IMR-90 (cell line): ENCODE results near the gene MAPRE3. TPM values are rescaled to one million over a fixed set of nuclear protein-coding genes. Genes with fewer than 3 reads are reported as not detected.

ENCODE experiments used
- ATAC-seq: fragments of 200-7000 bp; cut with Tn5 transposase; 2 replicates; pipeline ENCODE4 v1.9.1; 2020; ENCODE audit warnings: low read depth, mild to moderate bottlenecking, moderate library complexity
- BruUV-seq: library from RNA; stranded (reverse); fragments of 400-500 nt; replicated peaks from 2 replicates; lab custom pipeline; 2021; lab: Mats Ljungman, UMichigan
- CTCF ChIA-PET: fragments of 300-600 bp; formaldehyde crosslinking; extraction: SDS; loops from one replicate; lab custom pipeline; 2021; ENCODE audit warnings: antibody characterized with exemption; lab: Yijun Ruan, JAX
- POLR2A ChIA-PET: fragments of 300-600 bp; sonication (Branson Sonifier 250); formaldehyde crosslinking; loops from one replicate; lab custom pipeline; 2022; ENCODE audit warnings: antibody characterized with exemption; ENCODE audit not compliant: unreplicated experiment; lab: Charles Lee
- DNase-seq: peaks from one replicate; pipeline ENCODE4 v3.0.0; 2013
- H2AFZ ChIP-seq: replicated peaks from 2 replicates; pipeline ENCODE3; 2013; ENCODE audit warnings: low read length, mild to moderate bottlenecking; ENCODE audit not compliant: poor library complexity
- H2AK5ac ChIP-seq: 2 replicates; pipeline ENCODE4 v1.6.1; 2013; ENCODE audit warnings: low read depth, low read length, inconsistent platforms
- H2AK9ac ChIP-seq: replicated peaks from 2 replicates; pipeline ENCODE3; 2013; ENCODE audit warnings: mild to moderate bottlenecking, low read depth, low read length, moderate library complexity; ENCODE audit not compliant: poor library complexity
- H2BK120ac ChIP-seq: 2 replicates; pipeline ENCODE4 v1.6.1; 2013; ENCODE audit warnings: low read depth, low read length, inconsistent platforms
- H2BK15ac ChIP-seq: 3 replicates; pipeline ENCODE4 v1.6.1; 2013; ENCODE audit warnings: low read depth, low read length, inconsistent platforms
- H2BK20ac ChIP-seq: 2 replicates; pipeline ENCODE4 v1.6.1; 2013; ENCODE audit warnings: low read depth, mild to moderate bottlenecking, inconsistent platforms, low read length, moderate library complexity
- H2BK5ac ChIP-seq: 2 replicates; pipeline ENCODE4 v1.6.1; 2013; ENCODE audit warnings: mild to moderate bottlenecking, low read depth, low read length, inconsistent platforms; ENCODE audit not compliant: poor library complexity, severe bottlenecking
- H3K14ac ChIP-seq: replicated peaks from 2 replicates; pipeline ENCODE4 v1.6.1; 2013; ENCODE audit warnings: low read depth, low read length, inconsistent platforms
- H3K18ac ChIP-seq: 2 replicates; pipeline ENCODE4 v1.6.1; 2013; ENCODE audit warnings: low read depth, low read length, control low read depth
- H3K23ac ChIP-seq: 2 replicates; pipeline ENCODE4 v1.6.1; 2013; ENCODE audit warnings: low read depth, low read length, inconsistent platforms
- H3K27ac ChIP-seq: 2 replicates; pipeline ENCODE4 v1.5.1; 2013; ENCODE audit warnings: mild to moderate bottlenecking, control low read depth, low read length; ENCODE audit not compliant: insufficient read depth
- H3K27me3 ChIP-seq: 2 replicates; pipeline ENCODE4 v1.6.1; 2013; ENCODE audit warnings: low read length; ENCODE audit not compliant: control insufficient read depth, insufficient read depth
- H3K36me3 ChIP-seq: 2 replicates; pipeline ENCODE4 v1.6.1; 2013; ENCODE audit warnings: low read length, mixed read lengths; ENCODE audit not compliant: control insufficient read depth, insufficient read depth
- H3K4ac ChIP-seq: 2 replicates; pipeline ENCODE4 v1.6.1; 2013; ENCODE audit warnings: low read depth, low read length, inconsistent platforms
- H3K4me1 ChIP-seq: 2 replicates; pipeline ENCODE4 v1.6.1; 2013; ENCODE audit warnings: low read length, mixed read lengths; ENCODE audit not compliant: control insufficient read depth, insufficient read depth
- H3K4me2 ChIP-seq: 2 replicates; pipeline ENCODE4 v1.6.1; 2013; ENCODE audit warnings: low read depth, mild to moderate bottlenecking, control low read depth, low read length, moderate library complexity
- H3K4me3 ChIP-seq: 2 replicates; pipeline ENCODE4 v1.5.1; 2013; ENCODE audit warnings: low read depth, mild to moderate bottlenecking, control low read depth, low read length, moderate library complexity; ENCODE audit not compliant: insufficient read depth
- H3K56ac ChIP-seq: 2 replicates; pipeline ENCODE4 v1.6.1; 2013; ENCODE audit warnings: low read length, inconsistent platforms; ENCODE audit not compliant: insufficient read depth; ENCODE audit errors: extremely low read depth
- H3K79me1 ChIP-seq, 2 experiments: 2 replicates each; pipeline ENCODE4 v1.6.1; 2013; ENCODE audit warnings: low read length in 2 of 2, inconsistent platforms in 1 of 2, low read depth in 1 of 2
- H3K9ac ChIP-seq: 2 replicates; pipeline ENCODE4 v1.6.1; 2013; ENCODE audit warnings: low read depth, low read length, control low read depth
- H3K9me1 ChIP-seq: 2 replicates; pipeline ENCODE4 v1.6.1; 2013; ENCODE audit warnings: low read length, inconsistent platforms; ENCODE audit not compliant: insufficient read depth
- H3K9me3 ChIP-seq: 2 replicates; pipeline ENCODE4 v1.6.1; 2013; ENCODE audit warnings: low read length; ENCODE audit not compliant: control insufficient read depth, insufficient read depth
- H4K20me1 ChIP-seq: 2 replicates; pipeline ENCODE4 v1.6.1; 2013; ENCODE audit warnings: low read length, inconsistent platforms; ENCODE audit not compliant: insufficient read depth
- H4K5ac ChIP-seq: 2 replicates; pipeline ENCODE4 v1.6.1; 2013; ENCODE audit warnings: mild to moderate bottlenecking, low read depth, low read length, control low read depth
- H4K8ac ChIP-seq, 2 experiments: 2 replicates each; pipeline ENCODE4 v1.6.1; 2013; ENCODE audit warnings: low read depth in 2 of 2, low read length in 2 of 2, control low read depth in 1 of 2, inconsistent platforms in 1 of 2
- H4K91ac ChIP-seq: 2 replicates; pipeline ENCODE4 v1.6.1; 2013; ENCODE audit warnings: low read depth, low read length, inconsistent platforms; ENCODE audit not compliant: insufficient read depth
- CHD1 ChIP-seq: IDR thresholded peaks from 2 replicates; pipeline ENCODE4 v1.6.1; 2012; ENCODE audit warnings: low read depth, low read length, improper control_type of control experiment
- FOS ChIP-seq: fragments of 150-350 bp; IDR thresholded peaks from 2 replicates; pipeline ENCODE4 v1.6.1; 2016; ENCODE audit warnings: low read depth, low read length
- MAFK ChIP-seq: IDR thresholded peaks from 2 replicates; pipeline ENCODE4 v1.6.1; 2012; ENCODE audit warnings: low read depth, low read length, improper control_type of control experiment
- MXI1 ChIP-seq: IDR thresholded peaks from 2 replicates; pipeline ENCODE4 v1.6.1; 2012; ENCODE audit warnings: low read depth, mild to moderate bottlenecking, low read length, moderate library complexity, borderline replicate concordance
- POLR2A ChIP-seq: IDR thresholded peaks from 2 replicates; pipeline ENCODE4 v1.6.1; 2012; ENCODE audit warnings: mild to moderate bottlenecking, low read depth, low read length
- RAD21 ChIP-seq: IDR thresholded peaks from 2 replicates; pipeline ENCODE4 v1.6.1; 2012; ENCODE audit warnings: low read length, improper control_type of control experiment
- RFX5 ChIP-seq: IDR thresholded peaks from 2 replicates; pipeline ENCODE4 v1.8.0; 2012; ENCODE audit warnings: low read depth, mild to moderate bottlenecking, low read length, moderate library complexity
- SMC3 ChIP-seq: fragments of 150-350 bp; IDR thresholded peaks from 2 replicates; pipeline ENCODE4 v1.6.1; 2016; ENCODE audit warnings: low read depth, mild to moderate bottlenecking, antibody characterized with exemption, low read length, moderate library complexity
- WGBS, 2 experiments: methylation state at CpG; one replicate each; pipeline versions ENCODE4 v1.1.5 to v1.1.7; 2013; ENCODE audit warnings: missing lambda C conversion rate in 2 of 2; ENCODE audit not compliant: insufficient read length in 1 of 2; ENCODE audit errors: extremely low coverage in 2 of 2; 5-methylcytosine and 5-hydroxymethylcytosine counted together
- dilution Hi-C: fragments of 300-500 bp; cut with HindIII; formaldehyde crosslinking; loops from one replicate; pipeline ENCODE4 v1.14.3; 2018; ENCODE audit warnings: low sequenced_read_pairs; ENCODE audit not compliant: unreplicated experiment
- in situ Hi-C: fragments of 300-500 bp; cut with MboI; formaldehyde crosslinking; loops from 3 replicates; pipeline ENCODE4 v1.14.3; 2019; ENCODE audit warnings: low sequenced_read_pairs, inconsistent platforms, mixed read lengths
- intact Hi-C: fragments of 100-400 bp; cut with micrococcal nuclease; formaldehyde crosslinking; loops from 2 replicates; pipeline ENCODE4 v1.10.0; 2022
- polyA plus RNA-seq, 3 experiments: library from polyadenylated mRNA; depleted of rRNA; stranded (reverse); fragments of >200 nt; gene quantifications; 2 replicates each; pipeline ENCODE4 v1.2.3, GENCODE V29; 2012; ENCODE audit warnings: low replicate concordance in 1 of 3
- total RNA-seq: library from RNA; depleted of rRNA; stranded (reverse); fragments of >200 nt; gene quantifications from 2 replicates; pipeline ENCODE4 v1.2.3, GENCODE V29; 2012
- TF ChIP-seq, protein P1 (sequence below): fragments of 150-350 bp; IDR thresholded peaks from 2 replicates; pipeline ENCODE4 v1.6.1; 2016; ENCODE audit warnings: low read depth, mild to moderate bottlenecking, low read length, moderate library complexity, borderline replicate concordance
- TF ChIP-seq, protein P2 (sequence below): fragments of 150-350 bp; IDR thresholded peaks from 2 replicates; pipeline ENCODE4 v1.6.1; 2017; ENCODE audit warnings: mild to moderate bottlenecking, antibody characterized with exemption, low read length, low read depth
- TF ChIP-seq, protein P3 (sequence below): conservative IDR thresholded peaks from 2 replicates; pipeline ENCODE4 v1.5.1; 2012; ENCODE audit warnings: mild to moderate bottlenecking, low read depth, low read length, improper control_type of control experiment

Gene MAPRE3
- total and polyA plus RNA-seq, 2 of the 4 experiments (the other 2 are of a cell fraction): 1.8 to 20.3 TPM

DNA sequence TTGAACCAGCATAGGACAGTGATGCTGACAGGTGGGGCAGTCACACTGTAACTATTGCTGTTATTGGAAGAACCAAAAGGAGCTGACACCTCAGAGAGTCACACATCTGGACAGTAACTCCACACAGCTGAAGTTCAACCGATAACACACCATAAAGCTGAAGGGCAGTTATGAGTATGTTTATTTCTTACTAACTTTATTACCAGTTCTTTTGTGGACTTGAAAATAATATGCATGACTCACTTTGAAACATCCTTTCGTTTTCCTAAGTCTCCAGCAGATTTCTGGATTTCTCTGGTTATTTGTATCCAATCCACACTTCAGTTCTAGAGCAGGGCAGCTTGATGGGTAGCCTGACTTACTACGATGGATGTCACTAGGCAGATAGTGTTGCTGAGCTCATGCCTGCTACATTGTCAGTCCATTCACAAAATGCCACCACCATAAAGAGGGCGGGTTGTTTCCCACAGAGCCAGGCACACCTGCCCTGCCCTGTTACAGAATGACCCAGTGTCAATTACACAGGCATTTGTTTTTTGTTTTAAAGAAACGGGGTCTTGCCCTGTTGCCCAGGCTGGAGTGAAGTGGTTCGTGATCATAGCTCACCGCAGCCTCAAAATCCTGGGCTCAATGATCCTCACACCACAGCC lies 72.7 kb downstream of the MAPRE3 start:
- Histone ChIP-seq H2BK5ac (no peak overlapping the region), H2BK20ac (no peak overlapping the region), H2AK9ac (no peak overlapping the region), H3K23ac (no peak overlapping the region), H2BK15ac (no peak overlapping the region), H3K14ac (0 out of 2 replicates have a peak overlapping the region, but pooled peaks have one; percentile 17), H3K9ac (no peak overlapping the region), H3K36me3 (peaks cover 41% of the 10 kb centered on the region), H2AK5ac (no peak overlapping the region), H3K4me1 (peaks cover 4% of the 10 kb centered on the region; the same call in 1 of the 2 replicates), H4K5ac (no peak overlapping the region), H4K20me1 (peaks cover 18% of the 10 kb centered on the region), H3K9me3 (no peaks in the 10 kb centered on the region), H2AFZ (no peak overlapping the region), H3K9me1 (peaks cover 9% of the 10 kb centered on the region), H2BK120ac (no peak overlapping the region), H3K4me3 (no peak overlapping the region), H3K18ac (no peak overlapping the region), H3K56ac (no peak overlapping the region), H3K4me2 (no peak overlapping the region), H3K27ac (peak overlapping the region; percentile 27; the same call in 1 of the 2 replicates), H3K4ac (no peak overlapping the region), H4K91ac (no peak overlapping the region), H4K8ac (no peak overlapping the region; a peak in 1 of 4 replicates), H3K27me3 (no peaks in the 10 kb centered on the region), H3K79me1 (peaks cover 0 to 21% of the 10 kb centered on the region in 2 experiments; a peak in 3 of 4 replicates)
- intact Hi-C loops: no loop called here
- ATAC-seq (peak; percentile 58), DNase-seq (peak; percentile 78)
- in situ Hi-C loops: no loop called here
- TF ChIP-seq FOS: no peak
- no peak for TF ChIP-seq SMC3
- no peak for TF ChIP-seq MXI1
- TF ChIP-seq MAFK: no peak
- TF ChIP-seq POLR2A: no peak
- TF ChIP-seq RAD21: no peak
- TF ChIP-seq, protein P1, sequence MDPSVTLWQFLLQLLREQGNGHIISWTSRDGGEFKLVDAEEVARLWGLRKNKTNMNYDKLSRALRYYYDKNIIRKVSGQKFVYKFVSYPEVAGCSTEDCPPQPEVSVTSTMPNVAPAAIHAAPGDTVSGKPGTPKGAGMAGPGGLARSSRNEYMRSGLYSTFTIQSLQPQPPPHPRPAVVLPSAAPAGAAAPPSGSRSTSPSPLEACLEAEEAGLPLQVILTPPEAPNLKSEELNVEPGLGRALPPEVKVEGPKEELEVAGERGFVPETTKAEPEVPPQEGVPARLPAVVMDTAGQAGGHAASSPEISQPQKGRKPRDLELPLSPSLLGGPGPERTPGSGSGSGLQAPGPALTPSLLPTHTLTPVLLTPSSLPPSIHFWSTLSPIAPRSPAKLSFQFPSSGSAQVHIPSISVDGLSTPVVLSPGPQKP: no peak
- TF ChIP-seq CHD1: no peak
- TF ChIP-seq, protein P2, sequence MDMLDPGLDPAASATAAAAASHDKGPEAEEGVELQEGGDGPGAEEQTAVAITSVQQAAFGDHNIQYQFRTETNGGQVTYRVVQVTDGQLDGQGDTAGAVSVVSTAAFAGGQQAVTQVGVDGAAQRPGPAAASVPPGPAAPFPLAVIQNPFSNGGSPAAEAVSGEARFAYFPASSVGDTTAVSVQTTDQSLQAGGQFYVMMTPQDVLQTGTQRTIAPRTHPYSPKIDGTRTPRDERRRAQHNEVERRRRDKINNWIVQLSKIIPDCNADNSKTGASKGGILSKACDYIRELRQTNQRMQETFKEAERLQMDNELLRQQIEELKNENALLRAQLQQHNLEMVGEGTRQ: no peak
- no peak; the same call in 1 of the 2 replicates for TF ChIP-seq RFX5
- TF ChIP-seq, protein P3, sequence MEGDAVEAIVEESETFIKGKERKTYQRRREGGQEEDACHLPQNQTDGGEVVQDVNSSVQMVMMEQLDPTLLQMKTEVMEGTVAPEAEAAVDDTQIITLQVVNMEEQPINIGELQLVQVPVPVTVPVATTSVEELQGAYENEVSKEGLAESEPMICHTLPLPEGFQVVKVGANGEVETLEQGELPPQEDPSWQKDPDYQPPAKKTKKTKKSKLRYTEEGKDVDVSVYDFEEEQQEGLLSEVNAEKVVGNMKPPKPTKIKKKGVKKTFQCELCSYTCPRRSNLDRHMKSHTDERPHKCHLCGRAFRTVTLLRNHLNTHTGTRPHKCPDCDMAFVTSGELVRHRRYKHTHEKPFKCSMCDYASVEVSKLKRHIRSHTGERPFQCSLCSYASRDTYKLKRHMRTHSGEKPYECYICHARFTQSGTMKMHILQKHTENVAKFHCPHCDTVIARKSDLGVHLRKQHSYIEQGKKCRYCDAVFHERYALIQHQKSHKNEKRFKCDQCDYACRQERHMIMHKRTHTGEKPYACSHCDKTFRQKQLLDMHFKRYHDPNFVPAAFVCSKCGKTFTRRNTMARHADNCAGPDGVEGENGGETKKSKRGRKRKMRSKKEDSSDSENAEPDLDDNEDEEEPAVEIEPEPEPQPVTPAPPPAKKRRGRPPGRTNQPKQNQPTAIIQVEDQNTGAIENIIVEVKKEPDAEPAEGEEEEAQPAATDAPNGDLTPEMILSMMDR: no peak
- ChIA-PET POLR2A (interaction anchor here (1.3 kb wide), 1 partner anchor 11 kb away, joined by 4 read pairs; the partner anchor contains the start of gene TMEM214), CTCF (no interaction called here)
- dilution Hi-C loops: no loop called here
- 83% methylated on average over 1 of the region's 7 CpGs; no CpG with 5 or more reads in 1 of the 2 experiments for WGBS, 2 experiments
- no TSS peak for BruUV-seq
